Fibroblast of lung (primary cell): ENCODE results near the gene AKIRIN2.

ENCODE experiments used
- CTCF ChIP-seq, 2 donors: IDR thresholded peaks in 1 of 2; conservative IDR thresholded peaks in 1 of 2; 1 replicate in 1 of 2; 2 replicates in 1 of 2; pipeline ENCODE4 v1.5.1; 2011 to 2012; ENCODE audit warnings: low read length in 2 of 2, control low read depth in 1 of 2, inconsistent platforms in 1 of 2, low read depth in 1 of 2, mild to moderate bottlenecking in 1 of 2
- EZH2 ChIP-seq: IDR thresholded peaks from 2 replicates; pipeline ENCODE4 v1.5.1; 2012; ENCODE audit warnings: low read length, control low read depth, mild to moderate bottlenecking; ENCODE audit errors: missing control alignments

GRCh38 chr6:87702589-87702945, 534 bp upstream of the AKIRIN2 start:
- no peak for TF ChIP-seq CTCF (conservative IDR thresholded peaks at IDR 0.05 in 1 of 2, IDR thresholded peaks at IDR 0.05 in 1 of 2; ENCODE audit: low read depth in 1 of 2, low read length in 2 of 2)
- no peak for TF ChIP-seq EZH2
